IMR-90 (cell line): ENCODE data around the gene AFDN. TPM values are rescaled to one million over a fixed set of nuclear protein-coding genes. Genes with fewer than 3 reads are reported as not detected.

Experiments used
- ATAC-seq: fragments of 200-7000 bp; cut with Tn5 transposase; 2 replicates; pipeline ENCODE4 v1.9.1; 2020; ENCODE audit warnings: low read depth, mild to moderate bottlenecking, moderate library complexity
- BruUV-seq: library from RNA; stranded (reverse); fragments of 400-500 nt; replicated peaks from 2 replicates; lab custom pipeline; 2021; lab: Mats Ljungman, UMichigan
- CTCF ChIA-PET: fragments of 300-600 bp; formaldehyde crosslinking; extraction: SDS; loops from one replicate; lab custom pipeline; 2021; ENCODE audit warnings: antibody characterized with exemption; lab: Yijun Ruan, JAX
- POLR2A ChIA-PET: fragments of 300-600 bp; sonication (Branson Sonifier 250); formaldehyde crosslinking; loops from one replicate; lab custom pipeline; 2022; ENCODE audit warnings: antibody characterized with exemption; ENCODE audit not compliant: unreplicated experiment; lab: Charles Lee
- DNase-seq: peaks from one replicate; pipeline ENCODE4 v3.0.0; 2013
- H2AFZ ChIP-seq: replicated peaks from 2 replicates; pipeline ENCODE3; 2013; ENCODE audit warnings: low read length, mild to moderate bottlenecking; ENCODE audit not compliant: poor library complexity
- H2AK5ac ChIP-seq: 2 replicates; pipeline ENCODE4 v1.6.1; 2013; ENCODE audit warnings: low read depth, low read length, inconsistent platforms
- H2AK9ac ChIP-seq: replicated peaks from 2 replicates; pipeline ENCODE3; 2013; ENCODE audit warnings: mild to moderate bottlenecking, low read depth, low read length, moderate library complexity; ENCODE audit not compliant: poor library complexity
- H2BK120ac ChIP-seq: 2 replicates; pipeline ENCODE4 v1.6.1; 2013; ENCODE audit warnings: low read depth, low read length, inconsistent platforms
- H2BK15ac ChIP-seq: 3 replicates; pipeline ENCODE4 v1.6.1; 2013; ENCODE audit warnings: low read depth, low read length, inconsistent platforms
- H2BK20ac ChIP-seq: 2 replicates; pipeline ENCODE4 v1.6.1; 2013; ENCODE audit warnings: low read depth, mild to moderate bottlenecking, inconsistent platforms, low read length, moderate library complexity
- H2BK5ac ChIP-seq: 2 replicates; pipeline ENCODE4 v1.6.1; 2013; ENCODE audit warnings: mild to moderate bottlenecking, low read depth, low read length, inconsistent platforms; ENCODE audit not compliant: poor library complexity, severe bottlenecking
- H3K14ac ChIP-seq: replicated peaks from 2 replicates; pipeline ENCODE4 v1.6.1; 2013; ENCODE audit warnings: low read depth, low read length, inconsistent platforms
- H3K18ac ChIP-seq: 2 replicates; pipeline ENCODE4 v1.6.1; 2013; ENCODE audit warnings: low read depth, low read length, control low read depth
- H3K23ac ChIP-seq: 2 replicates; pipeline ENCODE4 v1.6.1; 2013; ENCODE audit warnings: low read depth, low read length, inconsistent platforms
- H3K27ac ChIP-seq: 2 replicates; pipeline ENCODE4 v1.5.1; 2013; ENCODE audit warnings: mild to moderate bottlenecking, control low read depth, low read length; ENCODE audit not compliant: insufficient read depth
- H3K27me3 ChIP-seq: 2 replicates; pipeline ENCODE4 v1.6.1; 2013; ENCODE audit warnings: low read length; ENCODE audit not compliant: control insufficient read depth, insufficient read depth
- H3K36me3 ChIP-seq: 2 replicates; pipeline ENCODE4 v1.6.1; 2013; ENCODE audit warnings: low read length, mixed read lengths; ENCODE audit not compliant: control insufficient read depth, insufficient read depth
- H3K4ac ChIP-seq: 2 replicates; pipeline ENCODE4 v1.6.1; 2013; ENCODE audit warnings: low read depth, low read length, inconsistent platforms
- H3K4me1 ChIP-seq: 2 replicates; pipeline ENCODE4 v1.6.1; 2013; ENCODE audit warnings: low read length, mixed read lengths; ENCODE audit not compliant: control insufficient read depth, insufficient read depth
- H3K4me2 ChIP-seq: 2 replicates; pipeline ENCODE4 v1.6.1; 2013; ENCODE audit warnings: low read depth, mild to moderate bottlenecking, control low read depth, low read length, moderate library complexity
- H3K4me3 ChIP-seq: 2 replicates; pipeline ENCODE4 v1.5.1; 2013; ENCODE audit warnings: low read depth, mild to moderate bottlenecking, control low read depth, low read length, moderate library complexity; ENCODE audit not compliant: insufficient read depth
- H3K56ac ChIP-seq: 2 replicates; pipeline ENCODE4 v1.6.1; 2013; ENCODE audit warnings: low read length, inconsistent platforms; ENCODE audit not compliant: insufficient read depth; ENCODE audit errors: extremely low read depth
- H3K79me1 ChIP-seq, 2 experiments: 2 replicates each; pipeline ENCODE4 v1.6.1; 2013; ENCODE audit warnings: low read length in 2 of 2, inconsistent platforms in 1 of 2, low read depth in 1 of 2
- H3K9ac ChIP-seq: 2 replicates; pipeline ENCODE4 v1.6.1; 2013; ENCODE audit warnings: low read depth, low read length, control low read depth
- H3K9me1 ChIP-seq: 2 replicates; pipeline ENCODE4 v1.6.1; 2013; ENCODE audit warnings: low read length, inconsistent platforms; ENCODE audit not compliant: insufficient read depth
- H3K9me3 ChIP-seq: 2 replicates; pipeline ENCODE4 v1.6.1; 2013; ENCODE audit warnings: low read length; ENCODE audit not compliant: control insufficient read depth, insufficient read depth
- H4K20me1 ChIP-seq: 2 replicates; pipeline ENCODE4 v1.6.1; 2013; ENCODE audit warnings: low read length, inconsistent platforms; ENCODE audit not compliant: insufficient read depth
- H4K5ac ChIP-seq: 2 replicates; pipeline ENCODE4 v1.6.1; 2013; ENCODE audit warnings: mild to moderate bottlenecking, low read depth, low read length, control low read depth
- H4K8ac ChIP-seq, 2 experiments: 2 replicates each; pipeline ENCODE4 v1.6.1; 2013; ENCODE audit warnings: low read depth in 2 of 2, low read length in 2 of 2, control low read depth in 1 of 2, inconsistent platforms in 1 of 2
- H4K91ac ChIP-seq: 2 replicates; pipeline ENCODE4 v1.6.1; 2013; ENCODE audit warnings: low read depth, low read length, inconsistent platforms; ENCODE audit not compliant: insufficient read depth
- BHLHE40 ChIP-seq: fragments of 150-350 bp; IDR thresholded peaks from 2 replicates; pipeline ENCODE4 v1.6.1; 2016; ENCODE audit warnings: mild to moderate bottlenecking, low read depth, low read length
- CEBPB ChIP-seq: IDR thresholded peaks from 2 replicates; pipeline ENCODE4 v1.6.1; 2012; ENCODE audit warnings: low read depth, low read length, improper control_type of control experiment
- CHD1 ChIP-seq: IDR thresholded peaks from 2 replicates; pipeline ENCODE4 v1.6.1; 2012; ENCODE audit warnings: low read depth, low read length, improper control_type of control experiment
- MAFK ChIP-seq: IDR thresholded peaks from 2 replicates; pipeline ENCODE4 v1.6.1; 2012; ENCODE audit warnings: low read depth, low read length, improper control_type of control experiment
- NFE2L2 ChIP-seq: fragments of 150-350 bp; IDR thresholded peaks from 2 replicates; pipeline ENCODE4 v1.6.1; 2016; ENCODE audit warnings: low read depth, mild to moderate bottlenecking, low read length
- RAD21 ChIP-seq: IDR thresholded peaks from 2 replicates; pipeline ENCODE4 v1.6.1; 2012; ENCODE audit warnings: low read length, improper control_type of control experiment
- RCOR1 ChIP-seq: IDR thresholded peaks from 2 replicates; pipeline ENCODE4 v1.6.1; 2012; ENCODE audit warnings: mild to moderate bottlenecking, low read length, improper control_type of control experiment; ENCODE audit not compliant: insufficient replicate concordance
- SMC3 ChIP-seq: fragments of 150-350 bp; IDR thresholded peaks from 2 replicates; pipeline ENCODE4 v1.6.1; 2016; ENCODE audit warnings: low read depth, mild to moderate bottlenecking, antibody characterized with exemption, low read length, moderate library complexity
- USF2 ChIP-seq: fragments of 150-350 bp; IDR thresholded peaks from 2 replicates; pipeline ENCODE4 v1.6.1; 2017; ENCODE audit warnings: mild to moderate bottlenecking, antibody characterized with exemption, low read length, low read depth
- WGBS, 2 experiments: methylation state at CpG; one replicate each; pipeline versions ENCODE4 v1.1.5 to v1.1.7; 2013; ENCODE audit warnings: missing lambda C conversion rate in 2 of 2; ENCODE audit not compliant: insufficient read length in 1 of 2; ENCODE audit errors: extremely low coverage in 2 of 2; 5-methylcytosine and 5-hydroxymethylcytosine counted together
- dilution Hi-C: fragments of 300-500 bp; cut with HindIII; formaldehyde crosslinking; loops from one replicate; pipeline ENCODE4 v1.14.3; 2018; ENCODE audit warnings: low sequenced_read_pairs; ENCODE audit not compliant: unreplicated experiment
- in situ Hi-C: fragments of 300-500 bp; cut with MboI; formaldehyde crosslinking; loops from 3 replicates; pipeline ENCODE4 v1.14.3; 2019; ENCODE audit warnings: low sequenced_read_pairs, inconsistent platforms, mixed read lengths
- intact Hi-C: fragments of 100-400 bp; cut with micrococcal nuclease; formaldehyde crosslinking; loops from 2 replicates; pipeline ENCODE4 v1.10.0; 2022
- polyA plus RNA-seq, 3 experiments: library from polyadenylated mRNA; depleted of rRNA; stranded (reverse); fragments of >200 nt; gene quantifications; 2 replicates each; pipeline ENCODE4 v1.2.3, GENCODE V29; 2012; ENCODE audit warnings: low replicate concordance in 1 of 3
- total RNA-seq: library from RNA; depleted of rRNA; stranded (reverse); fragments of >200 nt; gene quantifications from 2 replicates; pipeline ENCODE4 v1.2.3, GENCODE V29; 2012

The AFDN gene
- total and polyA plus RNA-seq, 2 of the 4 experiments (the other 2 are of a cell fraction), result 11.6 to 20.8 TPM

GRCh38 chr6:167946604-167947003 lies 119.9 kb downstream of the AFDN start:
- no peak overlapping the region for H4K5ac ChIP-seq
- H2AK9ac ChIP-seq, result no peak overlapping the region
- no peak overlapping the region for H3K4me2 ChIP-seq
- H4K91ac ChIP-seq, result no peak overlapping the region; the same call in 1 of the 2 replicates
- ChIA-PET CTCF (interaction anchor here (1.1 to 1.3 kb wide), 3 partner anchors 9 to 86 kb away, joined by 3 to 4 read pairs (median 3); no protein-coding TSS in a partner anchor), POLR2A (no interaction called here)
- BruUV-seq, result no TSS peak
- H3K4ac ChIP-seq, result no peak overlapping the region
- no peak overlapping the region for H3K4me3 ChIP-seq
- H3K56ac ChIP-seq, result no peak overlapping the region
- no peak overlapping the region for H2AK5ac ChIP-seq
- H3K27me3 ChIP-seq, result no peaks in the 10 kb centered on the region
- TF ChIP-seq BHLHE40 (no peak), CEBPB (no peak), RAD21 (no peak), SMC3 (no peak), USF2 (no peak), MAFK (no peak), RCOR1 (no peak), CHD1 (no peak), NFE2L2 (no peak)
- DNase-seq (no peak), ATAC-seq (no peak)
- no peak overlapping the region for H2AFZ ChIP-seq
- no peaks in the 10 kb centered on the region for H3K9me1 ChIP-seq
- no peak overlapping the region for H4K8ac ChIP-seq
- intact Hi-C loops (no loop called here), dilution Hi-C loops (no loop called here), in situ Hi-C loops (no loop called here)
- 0 out of 2 replicates have a peak, but pooled peaks cover 2% of the 10 kb centered on the region for H3K4me1 ChIP-seq
- H3K9me3 ChIP-seq, result no peaks in the 10 kb centered on the region
- H4K20me1 ChIP-seq, result no peaks in the 10 kb centered on the region
- no peaks in the 10 kb centered on the region for H3K79me1 ChIP-seq
- H3K27ac ChIP-seq, result no peak overlapping the region
- H3K36me3 ChIP-seq, result peaks cover 27% of the 10 kb centered on the region
- no peak overlapping the region for H2BK20ac ChIP-seq
- no peak overlapping the region for H2BK120ac ChIP-seq
- no peak overlapping the region for H2BK5ac ChIP-seq
- WGBS, 2 experiments, result no CpG with 5 or more reads among the region's 5 CpGs
- no peak overlapping the region for H3K9ac ChIP-seq
- H2BK15ac ChIP-seq, result no peak overlapping the region
- no peak overlapping the region for H3K14ac ChIP-seq
- H3K18ac ChIP-seq, result no peak overlapping the region
- no peak overlapping the region for H3K23ac ChIP-seq
